CMK (cell line): Measurements from ENCODE around the gene PTPN21.
A peak's percentile ranks its signal among the peaks of the same experiment; 100 is the strongest.

Source experiments
- DNase-seq: peaks from one replicate; pipeline ENCODE4 v3.0.0-alpha.2; 2010; ENCODE audit warnings: low read depth

Gene PTPN21

GRCh38 chr14:88468406-88468805 lies 86.4 kb downstream of the PTPN21 start:
- DNase-seq: no peak

DNA sequence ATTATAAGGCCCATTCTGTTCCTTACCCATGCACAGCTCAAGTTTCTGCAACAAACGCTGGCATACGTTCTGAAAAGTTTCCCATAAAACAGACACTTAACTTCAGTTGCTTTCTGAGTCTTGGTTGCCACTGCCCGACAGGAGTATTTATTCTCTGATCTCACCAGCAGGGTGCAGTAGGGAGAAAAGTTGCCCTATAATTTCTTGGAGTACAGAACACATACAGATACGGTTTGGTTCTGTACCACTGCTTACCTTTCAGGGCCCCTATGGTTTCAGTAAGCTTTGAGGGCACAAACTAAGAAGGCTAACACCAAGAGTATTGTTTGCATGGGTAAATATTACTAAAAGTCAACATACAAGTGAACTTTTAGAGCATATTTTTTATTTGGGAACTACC lies 91.5 kb downstream of the PTPN21 start:
- peak; percentile 2 for DNase-seq

- DNase-seq: no peak
Measured at GRCh38 chr14:88454886-88455285, 99.9 kb downstream of the PTPN21 start.

DNA sequence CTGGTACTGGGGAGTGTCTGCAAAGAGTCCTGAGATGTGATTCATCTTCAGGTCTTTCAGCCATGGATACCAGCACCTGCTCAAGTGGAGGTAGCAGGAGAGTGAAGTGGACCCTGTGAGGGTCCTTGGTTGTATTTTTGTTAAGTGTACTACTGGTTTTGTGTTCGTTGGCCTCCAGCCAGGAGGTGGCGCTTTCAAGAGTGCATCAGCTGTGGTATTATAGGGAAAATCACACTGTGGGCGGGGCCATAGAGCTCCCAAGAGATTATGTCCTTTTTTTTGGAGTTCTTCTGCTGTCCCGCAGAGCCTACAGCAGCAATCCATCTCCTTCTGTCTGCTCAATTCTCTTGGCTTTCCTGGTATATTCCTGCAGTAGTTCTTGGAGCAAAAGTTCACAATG lies 102.6 kb downstream of the PTPN21 start:
- DNase-seq: no peak

DNA sequence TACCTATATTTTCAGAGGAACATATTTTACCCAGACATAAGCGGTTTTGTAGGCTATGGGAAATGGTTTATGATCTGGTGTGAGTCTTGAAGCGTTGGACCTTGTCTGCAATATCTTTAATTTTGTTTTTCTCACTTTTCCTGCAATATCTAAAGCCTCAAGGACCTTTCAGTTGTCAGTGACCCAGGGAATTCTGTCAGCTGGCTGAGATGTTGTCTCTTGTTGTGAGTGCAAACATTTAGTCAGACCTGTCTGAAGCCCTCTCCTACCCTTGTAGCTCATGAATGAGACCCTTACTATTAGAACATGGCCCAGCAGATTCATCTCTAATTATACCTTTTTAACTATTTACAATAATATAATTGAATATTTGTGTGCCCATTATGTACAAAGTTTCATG lies 115.7 kb downstream of the PTPN21 start:
- no peak for DNase-seq

DNA sequence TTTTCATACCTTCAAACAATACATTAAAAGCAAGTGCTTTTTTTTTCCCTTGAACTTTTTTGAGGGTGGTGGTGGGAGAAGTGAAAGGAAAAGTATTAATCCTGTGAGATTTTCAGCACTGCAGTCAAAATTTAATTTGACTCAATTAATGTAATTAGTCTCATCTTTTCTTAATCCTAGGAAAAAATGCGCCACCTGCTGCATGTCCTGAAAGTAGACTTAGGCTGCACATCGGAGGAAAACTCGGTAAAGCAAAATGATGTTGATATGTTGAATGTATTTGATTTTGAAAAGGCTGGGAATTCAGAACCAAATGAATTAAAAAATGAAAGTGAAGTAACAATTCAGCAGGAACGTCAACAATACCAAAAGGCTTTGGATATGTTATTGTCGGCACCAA lies 117.1 kb downstream of the PTPN21 start:
- DNase-seq: no peak

- no peak for DNase-seq
Measured at GRCh38 chr14:88430976-88431375, 123.8 kb downstream of the PTPN21 start.

DNA sequence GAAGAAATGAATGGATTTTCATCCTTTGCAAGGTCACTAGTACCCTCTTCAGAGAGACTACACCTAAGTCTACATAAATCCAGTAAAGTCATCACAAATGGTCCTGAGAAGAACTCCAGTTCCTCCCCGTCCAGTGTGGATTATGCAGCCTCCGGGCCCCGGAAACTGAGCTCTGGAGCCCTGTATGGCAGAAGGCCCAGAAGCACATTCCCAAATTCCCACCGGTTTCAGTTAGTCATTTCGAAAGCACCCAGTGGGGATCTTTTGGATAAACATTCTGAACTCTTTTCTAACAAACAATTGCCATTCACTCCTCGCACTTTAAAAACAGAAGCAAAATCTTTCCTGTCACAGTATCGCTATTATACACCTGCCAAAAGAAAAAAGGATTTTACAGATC lies 128.5 kb downstream of the PTPN21 start:
- no peak for DNase-seq

DNA sequence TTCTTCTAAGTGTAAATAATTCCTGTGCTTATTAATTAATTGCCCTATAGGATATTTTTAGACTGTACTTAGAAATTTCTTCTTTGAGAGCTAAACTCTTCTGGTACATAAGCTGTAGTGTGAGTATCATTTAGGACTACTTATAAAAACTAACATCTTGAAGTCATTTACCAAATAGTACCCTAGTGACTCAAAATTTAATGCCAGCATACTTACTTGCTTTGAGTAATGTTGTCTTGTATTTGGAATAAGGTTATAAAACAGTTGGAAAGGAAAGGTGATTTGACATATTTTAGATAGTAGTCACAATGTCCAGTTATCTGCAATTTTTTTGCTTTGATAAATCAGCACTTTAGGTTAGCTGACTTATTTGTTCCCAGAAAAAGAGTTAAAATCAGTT lies 130.2 kb downstream of the PTPN21 start:
- DNase-seq: no peak

GRCh38 chr14:88422919-88423650 lies 131.7 kb downstream of the PTPN21 start:
- no peak for DNase-seq

GRCh38 chr14:88422047-88422446 lies 132.8 kb downstream of the PTPN21 start:
- no peak for DNase-seq

GRCh38 chr14:88421286-88421685 lies 133.5 kb downstream of the PTPN21 start:
- no peak for DNase-seq

- DNase-seq: no peak
Measured at GRCh38 chr14:88420187-88420586, 134.6 kb downstream of the PTPN21 start.

DNA sequence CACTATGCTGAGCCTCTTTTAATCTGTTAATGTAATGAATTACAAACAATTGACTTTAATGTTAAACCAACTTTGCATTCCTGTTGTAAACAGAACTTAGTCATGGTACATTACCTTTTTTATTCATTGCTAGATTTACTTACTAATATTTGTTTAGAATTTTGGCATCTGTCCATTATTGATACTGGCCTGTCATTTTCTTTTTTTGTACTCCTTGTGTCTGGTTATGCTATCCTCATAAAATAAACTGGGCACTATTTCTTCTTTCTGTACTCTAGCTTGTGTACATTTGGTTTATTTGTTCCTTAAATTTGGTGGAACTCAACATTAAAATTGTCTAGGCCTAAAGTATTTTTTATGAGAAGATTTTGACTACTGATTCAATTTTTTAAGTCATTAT lies 137.2 kb downstream of the PTPN21 start:
- no peak for DNase-seq
